GM21381 (cell line): ENCODE data around the gene DTHD1.

Experiments used
- ATAC-seq: cut with Tn5 transposase; IDR thresholded peaks from one replicate; pipeline ENCODE4 v1.9.1; 2021; ENCODE audit warnings: mild to moderate bottlenecking, moderate library complexity; ENCODE audit not compliant: unreplicated experiment

The DTHD1 gene

DNA sequence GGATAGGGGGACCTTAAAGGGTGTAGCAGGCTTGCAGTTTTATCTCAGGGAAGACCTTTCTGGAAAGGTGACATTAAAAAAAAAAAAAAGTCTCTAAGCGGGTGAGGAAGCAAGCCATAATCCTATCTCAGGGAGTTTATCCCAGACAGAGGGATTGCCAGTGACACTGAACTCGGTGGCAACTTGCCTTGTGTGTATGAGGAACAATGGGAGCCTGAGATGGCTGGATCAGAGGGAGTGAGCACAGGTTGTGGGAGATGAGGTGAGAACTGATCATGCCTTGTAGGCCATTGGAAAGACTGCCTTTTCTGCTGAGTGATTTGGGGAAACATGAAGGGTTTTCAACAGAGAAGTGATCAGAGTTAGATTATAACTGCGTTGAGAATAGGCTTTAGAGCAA, 31.1 kb downstream of the DTHD1 start:
- ATAC-seq = no peak

DNA sequence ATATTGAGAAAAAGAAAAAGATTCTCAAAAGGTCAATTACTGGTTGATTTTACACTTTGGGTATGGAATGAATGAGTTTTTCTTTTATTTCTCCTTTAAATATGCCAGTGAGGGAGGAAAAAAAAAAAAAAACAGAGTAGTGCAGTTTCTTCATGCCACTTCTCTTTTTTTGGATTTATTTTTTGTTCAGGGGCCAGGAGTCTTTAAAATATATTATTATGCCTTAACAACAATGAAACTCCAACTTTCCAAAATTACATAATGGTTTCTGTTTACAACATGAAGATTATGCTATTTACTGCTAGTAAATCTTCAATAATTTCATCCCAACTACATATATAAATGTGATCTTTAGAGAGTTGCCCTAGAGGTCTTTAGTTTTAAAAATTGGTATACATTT, 31.9 kb downstream of the DTHD1 start:
- ATAC-seq = no peak

DNA sequence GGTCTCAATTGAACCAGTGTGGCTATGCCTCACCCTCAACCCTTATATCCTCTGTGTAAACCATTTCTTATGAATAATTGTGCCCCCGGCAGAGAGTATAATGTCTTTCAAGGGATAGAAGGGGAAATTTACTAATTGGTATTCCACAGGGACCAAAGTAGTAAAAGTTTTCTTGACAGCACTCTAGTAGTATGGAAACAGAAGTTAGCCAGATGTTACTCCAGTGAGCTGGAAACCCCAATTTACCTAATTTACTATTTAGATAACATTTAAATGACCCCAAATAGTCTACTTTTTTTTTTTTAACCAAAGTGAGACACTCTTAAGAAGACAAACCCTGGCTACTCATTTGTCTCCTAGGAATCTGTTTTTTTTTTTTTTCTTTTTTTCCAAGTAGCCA, 32.3 kb downstream of the DTHD1 start:
- ATAC-seq = no peak

DNA sequence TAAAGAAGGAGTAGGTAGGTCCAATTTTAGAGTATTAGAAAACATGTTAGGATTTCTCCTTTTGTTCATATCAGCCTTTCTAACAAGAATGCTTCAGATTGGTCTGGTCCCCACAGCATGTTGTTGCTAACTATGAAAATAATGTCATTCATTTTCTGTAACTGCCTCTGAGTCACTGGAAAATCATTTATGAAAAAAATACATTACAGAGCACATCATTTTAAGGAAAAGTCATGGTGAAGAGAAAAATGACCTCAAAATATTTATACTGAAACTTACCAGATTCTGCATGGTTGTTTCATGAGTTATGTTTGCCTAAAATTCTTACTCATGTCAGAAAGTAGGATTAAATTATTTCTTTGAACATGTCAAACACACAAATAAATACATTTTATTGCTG, 35.2 kb downstream of the DTHD1 start:
- no peak for ATAC-seq

DNA sequence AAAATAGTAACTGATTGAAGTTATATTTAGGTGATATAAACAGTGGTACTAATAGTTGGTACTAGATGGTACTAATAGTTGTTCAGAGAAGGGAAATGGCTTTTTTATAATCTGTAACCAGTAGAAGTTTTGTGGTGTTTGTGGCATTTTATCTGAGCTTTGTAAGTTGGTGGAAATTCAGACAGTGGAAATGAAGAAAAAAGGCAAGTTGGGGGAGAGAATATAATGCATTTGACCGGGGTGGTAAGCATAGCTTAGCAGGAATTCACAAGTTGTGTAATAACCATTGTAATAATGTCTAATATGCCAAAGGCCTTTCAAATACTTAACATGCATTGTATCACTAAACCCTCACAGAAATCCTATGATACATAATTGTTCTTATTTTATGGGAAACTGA, 36.3 kb downstream of the DTHD1 start:
- no peak for ATAC-seq

DNA sequence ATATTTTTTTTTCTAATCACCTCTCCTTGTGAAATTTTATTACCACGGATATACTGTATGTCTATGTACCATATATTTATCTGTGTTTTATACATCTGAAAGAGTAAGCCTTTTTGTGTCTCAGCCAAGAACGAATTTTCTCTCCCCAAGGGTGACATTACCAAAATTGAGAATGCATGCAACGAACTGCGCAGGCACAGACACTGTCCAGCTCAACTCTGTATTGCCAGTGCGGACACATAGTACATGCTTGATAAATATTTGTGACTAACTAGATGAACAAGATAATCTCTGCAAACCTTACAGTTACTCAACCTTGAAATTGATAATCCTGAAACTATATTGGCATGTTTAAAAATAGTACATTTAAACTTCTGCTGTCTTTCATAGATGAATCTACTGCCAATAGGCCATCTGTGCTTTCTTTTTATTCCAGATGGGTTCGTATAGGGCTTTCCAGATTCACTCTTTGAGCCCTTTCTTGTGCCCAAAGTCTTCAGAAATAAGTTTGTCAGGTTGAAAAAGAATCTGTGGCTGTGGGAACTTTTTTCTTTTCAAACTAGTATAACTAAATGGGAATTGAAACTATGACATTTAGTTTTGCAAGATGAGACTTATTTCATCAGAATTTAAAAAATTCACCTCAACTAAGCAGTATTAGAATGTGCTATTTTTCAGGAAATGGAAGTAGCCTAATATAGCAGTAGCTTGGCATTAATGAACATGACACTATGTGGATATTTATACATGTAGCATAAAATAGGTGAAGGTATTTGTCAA, 38.9 kb downstream of the DTHD1 start:
- no peak for ATAC-seq

DNA sequence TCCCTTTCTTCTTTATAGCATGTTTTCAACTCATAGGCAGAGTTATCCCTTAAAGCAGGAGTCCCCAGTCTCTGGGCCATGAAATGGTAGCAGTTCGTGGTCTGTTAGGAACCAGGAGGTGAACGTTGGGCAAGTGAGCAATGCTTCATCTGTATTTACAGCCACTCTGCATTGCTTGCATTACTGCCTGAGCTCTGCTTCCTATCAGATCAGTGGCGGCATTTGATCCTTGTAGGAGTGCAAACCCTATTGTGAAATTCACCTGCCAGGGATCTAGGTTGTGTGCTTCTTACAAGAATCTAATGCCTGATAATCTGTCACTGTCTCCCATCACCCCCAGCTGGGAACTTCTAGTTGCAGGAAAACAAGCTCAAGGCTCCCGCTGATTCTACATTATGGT, 39.8 kb downstream of the DTHD1 start:
- no peak for ATAC-seq

DNA sequence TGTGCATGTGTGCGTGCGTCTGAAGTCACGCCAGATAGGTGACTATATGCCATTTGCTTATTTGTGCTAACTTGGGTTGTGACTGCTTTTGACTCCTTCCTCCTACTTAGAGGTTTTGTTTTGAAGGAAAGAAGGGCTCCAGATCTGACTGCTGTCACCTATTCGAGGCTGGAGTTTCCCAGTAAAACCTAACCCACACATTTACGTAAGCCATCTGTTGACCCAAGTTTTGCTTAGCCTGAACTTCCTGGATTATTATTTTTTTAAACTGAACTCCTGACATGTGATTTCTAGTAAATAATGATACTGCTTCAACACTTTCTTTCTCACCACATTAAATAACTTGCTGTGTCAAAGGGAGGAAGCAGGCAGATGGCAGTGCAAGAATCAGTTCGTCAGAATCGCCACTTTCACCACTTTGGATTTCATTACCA, 41.5 kb downstream of the DTHD1 start:
- ATAC-seq = no peak

DNA sequence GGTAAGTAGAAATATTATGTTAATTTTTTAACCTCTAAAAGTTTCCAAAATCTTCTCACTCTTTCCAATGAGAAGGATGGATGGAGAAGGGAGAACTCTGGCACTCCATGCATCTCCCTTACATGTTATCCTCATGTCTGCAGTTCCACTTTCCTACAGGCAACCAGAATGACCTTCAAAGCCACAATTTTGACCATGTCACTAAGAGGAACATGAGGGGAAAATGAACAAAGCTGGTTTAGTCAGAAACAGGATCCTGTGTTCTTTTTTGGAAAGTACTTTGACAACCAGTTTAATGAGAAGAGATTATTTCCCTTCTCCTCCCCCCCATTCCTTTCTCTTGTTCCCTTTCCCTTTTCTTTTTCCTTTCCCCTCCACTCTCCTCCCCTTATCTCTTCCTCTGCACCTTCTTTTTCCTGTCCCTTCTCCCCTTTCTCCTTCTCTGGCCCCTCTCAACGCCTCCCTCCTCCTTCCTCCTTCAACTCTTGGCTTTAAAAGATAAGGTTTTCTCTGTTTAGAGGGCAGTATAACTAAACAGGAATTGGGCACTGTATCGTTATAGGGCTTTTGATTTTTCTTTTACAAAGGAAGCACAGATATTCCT, 42.5 kb downstream of the DTHD1 start:
- ATAC-seq = no peak

DNA sequence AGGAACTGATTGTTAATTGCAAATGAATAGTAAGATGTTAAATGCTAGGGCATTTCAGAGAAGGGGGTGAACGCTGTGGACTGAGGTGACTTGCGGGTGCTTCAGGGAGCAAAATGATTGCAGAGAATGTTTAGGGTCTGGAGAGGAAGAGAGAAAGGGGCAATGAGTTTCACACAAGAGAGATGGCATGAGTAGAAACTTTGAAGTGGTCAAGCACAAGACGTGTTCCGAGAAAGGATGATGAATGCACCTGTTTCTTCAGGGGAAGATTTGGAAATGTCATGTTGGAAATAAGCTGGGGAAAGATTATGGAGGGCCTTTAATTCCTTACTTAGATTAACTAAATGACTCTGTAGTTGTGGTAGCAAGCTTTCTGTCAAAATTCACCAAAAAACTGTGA, 43.4 kb downstream of the DTHD1 start:
- ATAC-seq = no peak

DNA sequence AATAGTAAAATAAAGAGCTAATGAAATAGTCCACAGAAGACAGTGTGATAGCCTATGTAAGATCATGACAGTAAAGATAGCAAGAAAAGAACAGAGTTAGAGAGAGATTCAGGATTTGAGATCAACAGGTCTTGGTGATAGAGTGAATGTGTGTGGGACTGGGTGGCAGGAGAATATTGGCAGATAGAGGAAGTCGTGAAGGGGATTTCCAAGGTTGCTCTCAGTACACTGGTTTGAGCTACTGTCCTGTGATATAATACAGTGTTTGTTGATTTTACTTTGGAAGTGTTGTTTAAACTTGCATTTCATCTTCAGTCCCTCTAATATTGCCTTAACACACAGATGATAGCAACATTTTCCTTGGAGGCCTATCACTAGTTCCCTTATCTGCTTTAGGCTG, 44.1 kb downstream of the DTHD1 start:
- ATAC-seq = peak; percentile 76

DNA sequence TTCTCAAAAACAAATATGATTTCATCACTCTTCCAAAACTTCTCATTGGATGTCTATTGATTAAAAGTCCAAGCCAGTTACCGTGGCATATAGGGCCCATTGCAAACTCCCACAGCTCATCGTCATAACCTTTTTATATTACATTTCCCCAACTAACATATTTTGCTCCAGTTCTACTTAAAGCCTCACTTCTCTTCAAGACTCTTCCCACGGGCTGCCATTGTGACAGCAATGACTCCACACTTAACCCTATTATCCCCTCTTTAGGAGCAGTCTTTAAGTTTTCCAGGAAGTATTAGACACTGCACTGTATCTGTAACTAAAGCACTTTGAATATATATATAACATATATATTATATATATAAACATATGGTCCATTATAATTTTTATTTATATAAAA, 44.5 kb downstream of the DTHD1 start:
- no peak for ATAC-seq

DNA sequence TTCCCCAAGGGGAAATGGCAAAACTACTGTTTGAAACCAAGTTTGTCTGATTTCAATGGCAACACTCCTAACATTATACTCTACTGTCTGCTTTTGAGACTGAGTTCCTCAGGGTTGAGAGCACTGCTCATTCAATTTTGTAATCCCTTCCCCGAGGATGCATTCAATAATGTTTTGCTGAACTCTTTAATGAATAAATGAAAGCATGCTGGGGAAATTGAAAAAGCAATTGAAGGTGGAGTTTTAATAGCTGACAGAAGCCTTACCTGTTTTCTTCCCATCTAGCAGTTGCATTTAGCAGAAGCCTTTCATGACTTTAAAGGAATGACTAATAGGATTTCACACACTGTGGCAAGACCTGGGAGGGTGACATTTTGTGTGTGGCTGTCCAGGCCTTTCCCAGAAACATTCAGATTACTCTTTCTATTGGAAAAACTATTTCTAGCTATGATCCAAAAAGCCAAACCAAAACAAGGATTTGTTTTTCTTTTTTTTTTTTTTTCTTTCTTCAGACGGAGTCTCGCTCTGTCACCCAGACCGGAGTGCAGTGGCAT, 45.1 kb downstream of the DTHD1 start:
- ATAC-seq = no peak

DNA sequence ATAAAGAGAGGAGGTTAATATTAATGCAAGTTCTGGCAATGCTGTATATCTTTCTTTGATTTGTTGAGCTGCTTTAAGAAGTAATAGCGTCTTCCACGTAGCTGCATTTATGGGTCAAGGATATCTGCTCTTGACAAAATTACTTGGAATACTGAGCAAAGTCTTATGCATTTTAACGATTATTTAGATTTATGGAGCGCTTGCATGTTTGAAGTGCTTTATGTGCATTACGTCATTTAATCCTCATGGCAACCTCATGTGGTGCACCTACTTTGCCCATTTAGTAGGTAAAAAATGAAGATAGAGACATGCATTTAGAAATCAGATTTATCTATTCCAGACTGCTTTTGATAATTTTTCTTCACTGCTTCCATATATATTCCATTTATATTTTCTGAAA, 46.0 kb downstream of the DTHD1 start:
- ATAC-seq = no peak

DNA sequence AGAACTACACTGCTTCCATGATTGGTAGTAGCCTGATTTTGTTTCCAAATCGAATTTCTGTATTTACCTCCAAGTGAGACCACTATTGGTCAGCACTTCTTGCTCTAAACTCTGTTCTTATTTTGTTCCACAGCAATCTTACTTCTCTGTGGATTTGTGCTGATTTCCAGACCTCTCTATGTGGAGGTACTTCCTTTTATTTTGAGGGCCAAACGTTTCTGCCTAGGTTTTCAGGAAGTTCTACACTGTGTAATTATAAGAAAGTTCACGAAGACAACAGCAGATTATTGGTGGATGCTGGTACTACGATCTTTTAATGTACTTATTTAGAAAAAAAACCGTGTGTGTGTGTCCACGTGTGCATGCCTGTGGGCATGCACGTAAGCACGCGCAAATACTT, 46.7 kb downstream of the DTHD1 start:
- no peak for ATAC-seq

DNA sequence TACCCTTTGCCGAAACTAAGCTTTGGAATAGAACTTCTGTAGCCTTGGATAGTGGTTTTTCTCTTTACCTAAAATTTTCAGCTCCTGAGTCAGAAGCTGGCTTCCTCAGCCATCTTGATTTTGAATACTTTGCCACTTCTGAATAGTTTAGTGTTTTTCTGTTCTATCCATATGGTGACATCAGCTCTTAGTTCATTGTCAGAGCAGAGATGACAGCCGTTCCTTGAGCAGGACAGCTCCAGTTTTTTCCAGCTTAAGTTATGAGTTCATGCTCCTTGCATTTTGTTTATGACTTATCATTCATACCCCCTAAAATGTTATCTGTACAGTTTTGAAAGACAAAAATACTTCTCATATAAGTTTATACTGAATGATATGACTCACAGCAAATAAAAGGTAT, 47.8 kb downstream of the DTHD1 start:
- ATAC-seq = no peak

DNA sequence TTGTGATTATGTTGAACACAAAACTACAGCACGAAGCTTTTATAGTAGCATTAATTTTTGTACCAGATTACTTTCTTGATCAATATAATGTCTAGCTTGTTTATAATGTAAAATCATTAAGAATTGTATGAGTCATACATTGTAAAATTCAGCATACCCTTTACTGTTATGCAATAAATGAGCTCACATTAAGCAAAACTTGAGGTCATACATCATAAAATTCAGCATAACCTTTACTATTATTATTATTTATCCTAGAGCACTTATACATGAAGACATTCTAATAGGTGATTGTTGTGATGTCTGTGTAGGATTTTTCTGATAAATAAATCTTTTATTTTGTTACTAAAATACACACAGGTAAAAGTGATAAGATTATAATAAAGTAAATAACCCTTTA, 49.4 kb downstream of the DTHD1 start:
- ATAC-seq = no peak

DNA sequence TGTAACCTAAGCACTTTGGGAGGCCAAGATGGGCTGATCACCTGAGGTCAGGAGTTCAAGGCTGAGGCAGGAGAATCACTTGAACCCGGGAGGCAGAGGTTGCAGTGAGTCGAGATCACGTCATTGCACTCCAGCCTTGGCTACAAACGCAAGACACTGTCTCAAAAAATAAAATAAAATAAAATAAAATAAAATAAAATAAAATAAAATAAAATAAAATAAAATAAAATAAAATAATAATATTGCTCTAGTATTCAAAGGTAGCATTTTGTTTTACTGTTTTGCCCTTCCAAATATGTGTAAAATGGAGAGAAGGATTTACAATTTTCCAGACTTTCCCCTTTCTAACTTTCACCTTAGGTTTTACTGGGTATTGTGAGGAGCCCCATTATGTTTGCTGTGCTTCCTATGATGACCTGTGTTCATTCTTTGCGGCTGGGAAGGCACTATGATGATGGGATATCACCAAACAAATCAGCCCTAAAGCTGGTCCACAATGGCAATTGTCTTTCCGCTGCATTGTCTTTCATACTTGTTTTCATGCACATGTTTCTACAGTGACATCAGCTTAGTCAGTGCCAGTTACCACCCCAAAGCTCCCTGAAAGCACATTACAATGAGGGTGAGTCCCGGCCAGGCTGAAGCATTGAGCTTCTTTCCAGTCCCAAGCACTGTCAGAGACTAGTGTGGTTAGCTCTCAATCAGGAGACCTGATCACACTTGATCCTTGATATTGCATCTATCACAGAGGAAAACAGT, 50.8 kb downstream of the DTHD1 start:
- peak; percentile 78 for ATAC-seq

DNA sequence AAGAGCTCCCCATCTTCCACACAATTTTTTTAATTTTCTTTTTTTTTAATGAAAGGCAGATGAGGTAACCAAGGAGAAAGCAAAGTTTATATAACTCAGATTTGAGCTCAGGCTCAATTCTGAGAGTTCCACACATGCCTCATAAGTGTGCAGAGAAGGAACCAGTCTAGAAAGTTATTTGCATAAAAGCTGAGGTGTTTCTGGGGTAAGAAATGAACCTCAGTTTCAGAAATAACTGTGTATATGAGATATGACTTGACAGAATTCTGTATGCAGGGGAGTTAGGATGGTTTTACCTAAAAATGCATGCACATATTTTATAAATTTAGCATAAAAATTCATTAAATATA, 51.3 kb downstream of the DTHD1 start:
- ATAC-seq = peak; percentile 98

DNA sequence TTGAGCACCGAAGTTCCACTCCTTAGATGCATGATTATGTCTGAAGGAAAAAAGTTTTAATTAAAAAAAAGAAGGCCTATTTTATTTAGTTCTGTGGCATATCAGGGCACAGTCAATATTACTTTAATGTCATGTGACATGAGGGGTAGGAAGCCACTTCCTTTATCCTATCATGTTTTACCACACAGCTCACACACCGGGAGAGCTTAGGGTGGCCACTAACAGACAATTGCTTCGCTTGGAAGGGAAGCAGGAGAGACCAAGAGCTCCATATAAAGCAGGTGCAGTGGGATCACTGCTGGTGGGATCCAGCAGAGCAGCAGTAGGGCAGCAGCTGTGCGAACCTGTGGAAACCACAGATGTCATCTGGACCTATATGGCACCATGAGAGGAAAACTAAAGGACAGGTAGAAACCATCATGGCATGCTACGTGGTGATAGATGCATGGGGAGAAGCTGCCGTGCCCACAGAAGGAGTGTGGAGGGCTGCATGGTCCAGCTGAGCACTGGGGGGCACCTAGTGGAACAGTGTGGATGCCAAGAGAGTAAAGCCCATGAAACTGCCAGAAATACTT, 52.0 kb downstream of the DTHD1 start:
- no peak for ATAC-seq

DNA sequence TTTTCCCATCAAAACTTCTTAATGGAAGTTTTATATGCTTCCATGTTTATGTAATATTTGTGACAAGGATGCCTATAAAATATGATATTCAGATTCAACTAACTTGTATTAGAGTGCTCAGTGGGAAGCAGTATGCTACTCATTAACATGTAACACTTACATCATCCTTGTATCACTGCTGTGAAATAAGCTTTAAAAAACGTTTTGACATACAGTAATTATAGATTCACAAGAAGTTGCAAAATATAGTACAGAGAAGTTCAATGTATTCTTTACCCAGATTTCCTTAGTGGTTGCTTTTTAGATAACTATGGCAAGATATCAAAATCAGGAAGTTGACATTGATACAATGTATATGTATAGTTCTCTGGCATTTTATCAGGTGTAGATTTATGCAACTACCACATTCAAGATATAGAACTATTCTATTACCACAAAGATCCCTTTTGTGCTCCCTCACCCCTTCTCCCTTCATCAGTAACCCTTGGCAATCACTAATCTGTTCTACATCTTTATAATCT, 56.3 kb downstream of the DTHD1 start:
- no peak for ATAC-seq
